Activated CD4-positive, alpha-beta T cell treated with anti-CD3 and anti-CD28 coated beads, Interleukin-2, amount 50 U/mL, for 4 hours (primary cell): ENCODE results near the gene GALNT9.
"Not testable (repeated sequence)": the region's sequence is repeated elsewhere in the genome, so short reads cannot be mapped to it uniquely, and the experiment has no call there.

Source experiments
- DNase-seq, 2 experiments: peaks; one replicate each; pipeline ENCODE4 v3.0.0-alpha.2; 2020

The GALNT9 gene

GRCh38 chr12:132263451-132264049 lies 65.8 kb downstream of the GALNT9 start:
- no peak for DNase-seq

GRCh38 chr12:132263061-132263360 lies 66.4 kb downstream of the GALNT9 start:
- DNase-seq = no peak

GRCh38 chr12:132262256-132263060 lies 66.9 kb downstream of the GALNT9 start:
- no peak for DNase-seq

GRCh38 chr12:132261328-132262138 lies 67.9 kb downstream of the GALNT9 start:
- DNase-seq = no peak

GRCh38 chr12:132260721-132261120 lies 68.7 kb downstream of the GALNT9 start:
- no peak for DNase-seq

- DNase-seq = no peak
These were observed 69.3 kb downstream of the GALNT9 start for GRCh38 chr12:132259872-132260695.

- no peak for DNase-seq
These were observed 70.0 kb downstream of the GALNT9 start for GRCh38 chr12:132259364-132259871.

GRCh38 chr12:132258543-132258942 lies 70.8 kb downstream of the GALNT9 start:
- no peak for DNase-seq

- no peak for DNase-seq
These were observed 71.4 kb downstream of the GALNT9 start for GRCh38 chr12:132257955-132258490.

GRCh38 chr12:132257206-132257954 lies 72.0 kb downstream of the GALNT9 start:
- no peak for DNase-seq

- no peak for DNase-seq
These were observed 72.7 kb downstream of the GALNT9 start for GRCh38 chr12:132256646-132257045.

- no peak for DNase-seq
These were observed 73.7 kb downstream of the GALNT9 start for GRCh38 chr12:132255642-132256041.

- DNase-seq = no peak
These were observed 75.5 kb downstream of the GALNT9 start for GRCh38 chr12:132253698-132254480.

- DNase-seq = not testable (repeated sequence)
These were observed 76.4 kb downstream of the GALNT9 start for GRCh38 chr12:132252981-132253380.

GRCh38 chr12:132251741-132252490 lies 77.5 kb downstream of the GALNT9 start:
- no peak for DNase-seq

- no peak for DNase-seq
These were observed 78.1 kb downstream of the GALNT9 start for GRCh38 chr12:132251310-132251709.

- no peak for DNase-seq
These were observed 78.7 kb downstream of the GALNT9 start for GRCh38 chr12:132250707-132251106.

- no peak for DNase-seq
These were observed 79.5 kb downstream of the GALNT9 start for GRCh38 chr12:132249689-132250478.
